ENCODE results near the gene NADSYN1.
"Not testable (repeated sequence)": the region's sequence is repeated elsewhere in the genome, so short reads cannot be mapped to it uniquely, and the experiment has no call there.

Gene NADSYN1

GRCh38 chr11:71538666-71538990 is 85.6 kb downstream of the NADSYN1 start:
- Histone ChIP-seq H3K36me3 (replicated peaks; ENCODE audit: low read depth, low read length) (peaks cover 3% of the 10 kb centered on the region), H4K20me1 (ENCODE audit: insufficient read depth, low read length) (no peaks in the 10 kb centered on the region), H3K79me2 (ENCODE audit: low read length) (no peaks in the 10 kb centered on the region), H3K4me1 (ENCODE audit: low read length) (peaks cover 20% of the 10 kb centered on the region), H3K4me2 (ENCODE audit: low read length) (no peak overlapping the region), H3K9me3 (ENCODE audit: insufficient read depth, low read length) (peaks cover 9% of the 10 kb centered on the region; the same call in 1 of the 2 replicates), H3K4me3 (ENCODE audit: low read length) (no peak overlapping the region), H3K27me3 (ENCODE audit: low read depth, low read length) (no peaks in the 10 kb centered on the region), H3K27ac (ENCODE audit: low read length) (no peak overlapping the region), H2AFZ (ENCODE audit: low read depth, low read length) (no peak overlapping the region), H3K9ac (ENCODE audit: low read length) (no peak overlapping the region)
- TF ChIP-seq CTCF (IDR thresholded peaks at IDR 0.05; ENCODE audit: low read depth, low read length) (no peak), EZH2phosphoT487 (IDR thresholded peaks at IDR 0.05; ENCODE audit: low read depth) (no peak)

- Histone ChIP-seq H2AFZ (ENCODE audit: low read depth, low read length) (no peak overlapping the region), H3K4me2 (ENCODE audit: low read length) (no peak overlapping the region), H3K79me2 (ENCODE audit: low read length) (no peaks in the 10 kb centered on the region), H3K4me3 (ENCODE audit: low read length) (no peak overlapping the region), H3K9me3 (ENCODE audit: insufficient read depth, low read length) (peaks cover 9% of the 10 kb centered on the region; the same call in 1 of the 2 replicates), H3K9ac (ENCODE audit: low read length) (no peak overlapping the region), H4K20me1 (ENCODE audit: insufficient read depth, low read length) (no peaks in the 10 kb centered on the region), H3K36me3 (replicated peaks; ENCODE audit: low read depth, low read length) (peaks cover 3% of the 10 kb centered on the region), H3K4me1 (ENCODE audit: low read length) (peaks cover 23% of the 10 kb centered on the region), H3K27ac (ENCODE audit: low read length) (no peak overlapping the region), H3K27me3 (ENCODE audit: low read depth, low read length) (no peaks in the 10 kb centered on the region)
- TF ChIP-seq CTCF (IDR thresholded peaks at IDR 0.05; ENCODE audit: low read depth, low read length) (no peak), EZH2phosphoT487 (IDR thresholded peaks at IDR 0.05; ENCODE audit: low read depth) (no peak)
These were observed 86.0 kb downstream of the NADSYN1 start for GRCh38 chr11:71539017-71539416.

GRCh38 chr11:71539971-71540370 is 87.0 kb downstream of the NADSYN1 start:
- H3K4me3 ChIP-seq (ENCODE audit: low read length); H3K79me2 ChIP-seq (ENCODE audit: low read length); H3K4me2 ChIP-seq (ENCODE audit: low read length); H3K9me3 ChIP-seq (ENCODE audit: insufficient read depth, low read length); H3K27ac ChIP-seq (ENCODE audit: low read length); H2AFZ ChIP-seq (ENCODE audit: low read depth, low read length); H3K27me3 ChIP-seq (ENCODE audit: low read depth, low read length); H4K20me1 ChIP-seq (ENCODE audit: insufficient read depth, low read length); H3K9ac ChIP-seq (ENCODE audit: low read length); H3K36me3 ChIP-seq (replicated peaks; ENCODE audit: low read depth, low read length): not testable (repeated sequence)
- H3K4me1 ChIP-seq (ENCODE audit: low read length): peaks cover 28% of the 10 kb centered on the region

GRCh38 chr11:71540521-71541304 is 87.7 kb downstream of the NADSYN1 start:
- not testable (repeated sequence) for H3K9me3 ChIP-seq (ENCODE audit: insufficient read depth, low read length); H2AFZ ChIP-seq (ENCODE audit: low read depth, low read length); H3K9ac ChIP-seq (ENCODE audit: low read length); H3K27me3 ChIP-seq (ENCODE audit: low read depth, low read length); H3K36me3 ChIP-seq (replicated peaks; ENCODE audit: low read depth, low read length); H4K20me1 ChIP-seq (ENCODE audit: insufficient read depth, low read length); H3K79me2 ChIP-seq (ENCODE audit: low read length); H3K27ac ChIP-seq (ENCODE audit: low read length); H3K4me3 ChIP-seq (ENCODE audit: low read length); H3K4me2 ChIP-seq (ENCODE audit: low read length)
- peaks cover 28% of the 10 kb centered on the region for H3K4me1 ChIP-seq (ENCODE audit: low read length)

GRCh38 chr11:71542382-71542781 is 89.4 kb downstream of the NADSYN1 start:
- Histone ChIP-seq H3K9me3 (ENCODE audit: insufficient read depth, low read length) (peaks cover 9% of the 10 kb centered on the region; the same call in 1 of the 2 replicates), H2AFZ (ENCODE audit: low read depth, low read length) (no peak overlapping the region), H3K9ac (ENCODE audit: low read length) (no peak overlapping the region), H3K79me2 (ENCODE audit: low read length) (no peaks in the 10 kb centered on the region), H3K4me2 (ENCODE audit: low read length) (no peak overlapping the region), H3K4me1 (ENCODE audit: low read length) (peaks cover 28% of the 10 kb centered on the region), H4K20me1 (ENCODE audit: insufficient read depth, low read length) (no peaks in the 10 kb centered on the region), H3K27ac (ENCODE audit: low read length) (no peak overlapping the region), H3K36me3 (replicated peaks; ENCODE audit: low read depth, low read length) (peaks cover 3% of the 10 kb centered on the region), H3K4me3 (ENCODE audit: low read length) (no peak overlapping the region), H3K27me3 (ENCODE audit: low read depth, low read length) (peaks cover 2% of the 10 kb centered on the region)
- no peak for TF ChIP-seq EZH2phosphoT487 (IDR thresholded peaks at IDR 0.05; ENCODE audit: low read depth)
- TF ChIP-seq CTCF (IDR thresholded peaks at IDR 0.05; ENCODE audit: low read depth, low read length): no peak
